ENCODE measurements around the gene PHYKPL. TPM values are rescaled to one million over a fixed set of nuclear protein-coding genes. Genes with fewer than 3 reads are reported as not detected.

The PHYKPL gene
- total RNA-seq, 1 experiment from 2014 or later, result 112 TPM

GRCh38 chr5:178187014-178187413 is 45.6 kb downstream of the PHYKPL start, which contains the start of gene GMCL2:
Gene GMCL2, minus strand, starts transcription at chr5:178187371. Its CDS starts 72 bp downstream, at chr5:178187299.
- Mint-ChIP-seq H3K36me3 (ENCODE audit: insufficient read depth, unreplicated experiment) (no peaks in the 10 kb centered on the region), H3K27ac (ENCODE audit: low read depth, unreplicated experiment) (no peak within 1 kb of the TSS), H3K9me3 (ENCODE audit: unreplicated experiment) (no peaks in the 10 kb centered on the region), H3K27me3 (ENCODE audit: insufficient read depth, unreplicated experiment) (no peaks in the 10 kb centered on the region), H3K4me3 (ENCODE audit: unreplicated experiment) (no peak within 1 kb of the TSS), H3K4me1 (ENCODE audit: insufficient read depth, unreplicated experiment) (peaks cover under 1% of the 10 kb centered on the region)
- no TSS peak for BruUV-seq (replicated peaks)
- intact Hi-C loops (cut with micrococcal nuclease), result no loop called here
- no peak for TF ChIP-seq CTCF (IDR thresholded peaks at IDR 0.05; ENCODE audit: unreplicated experiment)
- ChIA-PET POLR2A (interaction anchor here (1.1 kb wide), 1 partner anchor 13 kb away, joined by 4 read pairs; no protein-coding TSS in a partner anchor), CTCF (interaction anchor here (1.2 kb wide), 1 partner anchor 19 kb away, joined by 3 read pairs; no protein-coding TSS in a partner anchor)
- no peak for DNase-seq (ENCODE audit: unreplicated experiment)

GRCh38 chr5:178186427-178186826 is 46.2 kb downstream of the PHYKPL start:
- intact Hi-C loops (cut with micrococcal nuclease), result no loop called here
- POLR2A ChIA-PET, result interaction anchor here (0.6 to 1.1 kb wide), 2 partner anchors 13 to 587 kb away, joined by 4 read pairs; no protein-coding TSS in a partner anchor
- Mint-ChIP-seq H3K36me3 (ENCODE audit: insufficient read depth, unreplicated experiment) (no peaks in the 10 kb centered on the region), H3K27ac (ENCODE audit: low read depth, unreplicated experiment) (no peak overlapping the region), H3K9me3 (ENCODE audit: unreplicated experiment) (no peaks in the 10 kb centered on the region), H3K4me1 (ENCODE audit: insufficient read depth, unreplicated experiment) (no peaks in the 10 kb centered on the region), H3K27me3 (ENCODE audit: insufficient read depth, unreplicated experiment) (no peaks in the 10 kb centered on the region), H3K4me3 (ENCODE audit: unreplicated experiment) (no peak overlapping the region)
- BruUV-seq (replicated peaks), result no TSS peak
- CTCF ChIA-PET, result interaction anchor here (0.6 to 1.2 kb wide), 2 partner anchors 20 to 23 kb away, joined by 3 to 5 read pairs; no protein-coding TSS in a partner anchor
- TF ChIP-seq CTCF (IDR thresholded peaks at IDR 0.05; ENCODE audit: unreplicated experiment), result no peak
- no peak for DNase-seq (ENCODE audit: unreplicated experiment)

GRCh38 chr5:178182158-178182876 is 50.3 kb downstream of the PHYKPL start:
- intact Hi-C loops (cut with micrococcal nuclease), result no loop called here
- POLR2A ChIA-PET, result interaction anchor here (0.6 to 2.5 kb wide), 5 partner anchors 10 to 77 kb away, joined by 3 to 7 read pairs (median 3); partner anchors contain the start of gene HNRNPAB
- no peak for DNase-seq (ENCODE audit: unreplicated experiment)
- Mint-ChIP-seq H3K4me3 (ENCODE audit: unreplicated experiment) (no peak overlapping the region), H3K4me1 (ENCODE audit: insufficient read depth, unreplicated experiment) (no peaks in the 10 kb centered on the region), H3K36me3 (ENCODE audit: insufficient read depth, unreplicated experiment) (no peaks in the 10 kb centered on the region), H3K9me3 (ENCODE audit: unreplicated experiment) (no peaks in the 10 kb centered on the region), H3K27ac (ENCODE audit: low read depth, unreplicated experiment) (no peak overlapping the region), H3K27me3 (ENCODE audit: insufficient read depth, unreplicated experiment) (no peaks in the 10 kb centered on the region)
- TF ChIP-seq CTCF (IDR thresholded peaks at IDR 0.05; ENCODE audit: unreplicated experiment), result no peak
- CTCF ChIA-PET, result interaction anchor here (0.8 to 3.1 kb wide), 7 partner anchors 13 to 124 kb away, joined by 3 to 13 read pairs (median 4); no protein-coding TSS in a partner anchor
- BruUV-seq (replicated peaks), result no TSS peak

- Mint-ChIP-seq H3K27ac (ENCODE audit: low read depth, unreplicated experiment) (no peak overlapping the region), H3K9me3 (ENCODE audit: unreplicated experiment) (no peaks in the 10 kb centered on the region), H3K36me3 (ENCODE audit: insufficient read depth, unreplicated experiment) (no peaks in the 10 kb centered on the region), H3K4me1 (ENCODE audit: insufficient read depth, unreplicated experiment) (no peaks in the 10 kb centered on the region), H3K4me3 (ENCODE audit: unreplicated experiment) (no peak overlapping the region), H3K27me3 (ENCODE audit: insufficient read depth, unreplicated experiment) (no peaks in the 10 kb centered on the region)
- CTCF ChIA-PET, result interaction anchor here (0.6 to 1.4 kb wide), 9 partner anchors 11 to 1520 kb away, joined by 3 to 7 read pairs (median 3); no protein-coding TSS in a partner anchor
- intact Hi-C loops (cut with micrococcal nuclease), result no loop called here
- no TSS peak for BruUV-seq (replicated peaks)
- TF ChIP-seq CTCF (IDR thresholded peaks at IDR 0.05; ENCODE audit: unreplicated experiment), result no peak
- DNase-seq (ENCODE audit: unreplicated experiment), result no peak
- POLR2A ChIA-PET, result interaction anchor here (0.6 to 2.5 kb wide), 2 partner anchors 12 to 27 kb away, joined by 5 to 7 read pairs; partner anchors contain the start of gene NHP2
Observed at GRCh38 chr5:178180141-178180863, 52.3 kb downstream of the PHYKPL start.

Measured in MCF 10A (cell line).